ENCODE measurements around the gene TMEM179.

Gene TMEM179

GRCh38 chr14:104541905-104542465 lies 62.6 kb downstream of the TMEM179 start:
- DNase-seq, result no peak
